NOMO-1 (cell line): ENCODE data around the gene NUDT22.

Source experiments
- DNase-seq, 2 experiments: peaks; one replicate each; lab custom pipeline; 2025; ENCODE audit not compliant: unreplicated experiment in 2 of 2; lab: John Stamatoyannopoulos, UW

The NUDT22 gene

DNA sequence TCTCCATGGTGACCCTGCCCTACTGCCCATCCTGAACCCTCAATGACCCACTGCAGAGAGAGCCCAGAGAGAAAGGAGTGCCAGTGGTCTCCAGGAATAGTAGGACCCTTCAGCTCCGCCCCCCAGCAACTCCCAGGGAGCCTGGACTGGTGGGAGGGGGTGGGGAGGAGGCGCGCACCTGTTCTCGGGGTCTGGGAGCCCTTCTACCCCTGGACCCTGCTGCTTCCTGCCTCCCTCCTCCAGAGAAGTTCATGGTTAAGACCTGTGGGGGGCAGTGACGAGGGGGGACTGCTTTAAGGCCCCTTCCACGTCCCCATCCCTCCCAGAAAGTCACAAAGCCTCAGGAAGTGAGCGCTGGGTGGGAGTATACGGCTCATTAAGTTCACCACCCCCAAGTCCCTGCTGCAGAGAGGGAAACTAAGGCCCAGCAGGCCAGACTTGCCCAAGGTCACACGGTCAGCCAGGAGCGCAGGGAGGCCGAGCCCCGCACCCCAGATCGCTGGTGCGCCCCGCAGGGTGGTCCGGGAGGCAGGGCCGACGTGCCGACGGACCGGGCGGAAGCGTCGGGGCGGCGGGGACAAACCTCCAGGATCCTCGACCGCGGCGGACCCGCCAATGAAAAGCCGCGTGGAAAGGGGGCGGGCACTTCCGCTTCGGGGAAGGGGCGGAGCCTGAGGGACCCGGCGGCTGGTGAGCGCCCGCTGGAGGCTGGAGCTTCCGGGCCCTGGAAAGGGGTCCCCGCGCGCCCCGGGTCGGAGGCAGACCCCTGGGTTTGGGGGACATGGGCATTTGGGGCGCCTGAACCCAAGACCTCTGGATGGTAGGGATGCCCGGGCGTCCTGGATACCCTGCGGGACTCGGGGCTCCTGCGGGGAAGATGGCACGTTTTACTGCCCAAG, at the start of gene NUDT22, which contains the start of gene TRPT1:
Gene NUDT22 (plus strand): TSS at position 667 of the 899 bp plus-strand sequence. CDS start 379 bp downstream, outside the sequence.
Gene TRPT1 (minus strand): TSS at position 579 of the 899 bp plus-strand sequence. CDS start 326 bp downstream, at position 253.
- peak; percentile 84 to 90 for DNase-seq

DNA sequence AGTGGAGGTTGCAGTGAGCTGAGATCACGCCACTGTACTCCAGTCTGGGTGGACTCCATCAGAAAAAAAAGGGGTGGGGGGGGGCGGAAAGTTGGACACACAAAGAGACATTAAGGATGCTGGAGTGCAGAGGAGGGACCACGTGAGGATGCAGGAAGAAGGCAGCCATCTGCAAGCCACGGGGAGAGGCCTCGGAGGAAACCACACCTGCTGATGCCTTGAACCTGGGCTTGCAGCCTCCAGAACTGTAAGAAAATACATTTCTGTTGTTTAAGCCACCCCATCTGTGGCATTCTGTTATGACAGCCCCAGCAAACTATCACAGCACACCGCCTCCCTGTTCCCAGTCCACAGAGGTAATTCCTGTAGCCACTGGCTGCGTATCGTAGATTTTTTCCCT, 49.3 kb upstream of the NUDT22 start:
- no peak for DNase-seq

DNA sequence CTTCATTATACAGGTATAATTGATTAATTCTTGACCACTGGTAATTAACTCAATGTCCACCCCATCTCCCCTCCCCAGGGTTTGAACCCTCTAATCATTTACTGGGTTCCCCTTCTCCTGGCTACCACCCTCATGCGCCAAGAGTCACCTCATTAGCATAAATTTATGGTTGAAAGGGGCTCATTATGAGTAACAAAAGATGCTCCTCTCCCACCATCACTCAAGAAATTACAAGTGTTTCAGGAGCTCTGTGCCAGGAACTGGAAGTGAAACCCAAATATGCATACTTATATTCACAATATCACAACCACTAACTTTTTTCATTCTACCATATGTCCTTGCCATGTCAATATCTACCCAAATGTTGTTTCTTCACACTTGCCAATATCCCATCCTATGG, 47.9 kb upstream of the NUDT22 start:
- DNase-seq = no peak

GRCh38 chr11:64178951-64179639, 47.0 kb upstream of the NUDT22 start:
- no peak for DNase-seq

DNA sequence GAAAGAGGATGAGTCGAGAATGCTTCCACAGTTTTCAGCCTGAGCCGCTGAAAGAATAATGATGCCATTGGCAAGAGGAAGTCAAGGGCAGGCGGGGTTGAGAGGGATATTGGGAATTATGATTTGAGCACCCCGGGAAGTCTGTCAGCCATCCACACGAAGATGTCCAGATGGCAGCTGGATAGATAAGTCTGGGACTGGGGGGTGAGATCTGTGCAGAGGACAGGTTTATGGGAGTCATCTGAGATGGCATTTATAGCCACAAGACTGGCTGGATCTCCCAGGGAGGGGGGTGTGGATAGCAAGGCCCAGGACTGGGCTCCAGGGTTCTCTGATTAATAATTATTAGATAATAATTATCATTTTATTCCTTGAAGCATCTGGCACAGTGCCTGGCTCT, 45.2 kb upstream of the NUDT22 start:
- no peak for DNase-seq

DNA sequence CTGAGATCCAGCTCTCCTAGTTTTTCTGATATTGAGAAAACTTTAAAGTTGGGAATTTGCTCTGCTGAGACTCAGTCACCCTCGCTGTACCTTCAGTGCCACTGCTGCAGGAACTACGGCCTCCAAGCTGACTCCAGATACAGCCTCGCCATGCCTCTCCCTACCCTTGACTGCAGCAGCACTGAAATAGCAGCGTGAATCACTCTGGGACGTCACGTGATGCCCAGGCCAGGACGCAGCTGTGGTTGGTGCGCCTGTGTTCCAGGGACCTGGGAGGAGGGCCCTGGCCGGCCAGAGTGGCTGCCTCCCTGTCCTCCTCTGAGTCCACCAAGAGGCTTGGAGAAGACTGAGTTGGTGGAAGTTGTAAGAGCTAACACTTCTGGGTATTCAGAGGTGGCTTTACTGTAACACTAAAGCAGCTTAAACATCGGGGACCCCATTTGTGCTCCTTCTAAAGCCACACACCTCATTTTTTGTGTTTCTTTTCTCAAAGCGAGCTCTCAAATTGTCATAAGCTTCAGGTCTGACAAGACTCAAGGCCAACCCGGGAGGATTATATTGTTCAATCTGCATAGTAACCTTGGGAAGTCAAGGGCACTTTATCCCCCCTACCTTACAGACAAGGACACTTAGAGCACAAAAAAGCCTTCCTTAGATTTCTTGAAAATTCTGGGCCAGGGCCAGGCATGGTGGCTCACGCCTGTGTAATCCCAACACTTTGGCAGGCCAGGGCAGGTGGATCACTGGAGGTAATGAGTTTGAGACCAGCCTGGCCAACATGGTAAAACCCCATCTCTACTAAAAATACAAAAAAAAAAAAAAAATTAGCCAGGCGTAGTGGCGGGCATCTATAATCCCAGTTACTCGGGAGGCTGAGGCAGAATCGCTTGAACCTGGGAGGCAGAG, 44.3 kb upstream of the NUDT22 start:
- peak; percentile 87 to 88 for DNase-seq

- no peak for DNase-seq
Measured at GRCh38 chr11:64183890-64184289, 42.2 kb upstream of the NUDT22 start.

GRCh38 chr11:64185175-64185692, 40.8 kb upstream of the NUDT22 start:
- DNase-seq = peak; percentile 43 to 59

- peak; percentile 99 to 100 for DNase-seq
Measured at GRCh38 chr11:64185693-64186491, 40.2 kb upstream of the NUDT22 start, which contains the start of gene STIP1. STIP1 (plus strand) TSS chr11:64186171; CDS start chr11:64186262, 91 bp downstream.

GRCh38 chr11:64186492-64187165, 39.4 kb upstream of the NUDT22 start:
- DNase-seq = no peak

DNA sequence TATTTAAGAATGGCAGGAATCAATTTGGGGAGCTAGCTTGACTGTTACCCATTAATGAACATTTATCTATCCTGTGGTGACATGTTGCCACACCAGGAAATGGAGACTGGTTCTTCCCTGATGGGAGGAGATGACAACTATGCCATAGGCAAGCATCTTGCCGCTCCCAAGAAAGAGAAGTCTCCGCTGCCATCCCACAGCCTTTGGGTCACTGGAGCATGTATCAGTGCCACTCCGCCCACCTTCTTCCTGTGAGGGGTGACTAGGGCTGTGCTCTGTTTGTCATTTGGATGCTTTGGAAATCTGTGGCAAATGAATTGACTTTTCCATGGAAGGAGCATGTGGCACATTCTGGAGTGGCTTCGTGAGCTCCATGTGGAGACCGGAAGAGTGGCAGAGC, 33.6 kb upstream of the NUDT22 start:
- no peak for DNase-seq

DNA sequence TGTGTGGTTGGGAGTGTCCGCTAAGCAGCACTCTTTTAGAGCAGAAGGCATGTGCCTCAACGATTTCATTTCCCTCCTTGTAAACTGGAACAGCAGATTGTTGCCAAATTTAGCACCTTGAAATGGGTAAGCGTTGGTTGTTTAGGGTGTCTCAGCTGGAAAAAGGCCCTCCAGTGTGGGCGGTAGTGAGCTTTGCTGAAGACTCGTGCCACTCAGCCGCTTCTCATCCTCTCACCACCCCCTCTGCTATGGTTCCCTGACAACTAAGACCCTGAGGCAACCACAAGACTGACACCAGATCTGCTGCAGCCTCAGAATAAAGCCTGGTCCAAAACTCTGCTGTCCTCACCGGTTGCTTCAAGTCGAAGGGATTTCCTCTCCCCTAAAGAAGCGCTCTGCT, 29.4 kb upstream of the NUDT22 start:
- no peak for DNase-seq

DNA sequence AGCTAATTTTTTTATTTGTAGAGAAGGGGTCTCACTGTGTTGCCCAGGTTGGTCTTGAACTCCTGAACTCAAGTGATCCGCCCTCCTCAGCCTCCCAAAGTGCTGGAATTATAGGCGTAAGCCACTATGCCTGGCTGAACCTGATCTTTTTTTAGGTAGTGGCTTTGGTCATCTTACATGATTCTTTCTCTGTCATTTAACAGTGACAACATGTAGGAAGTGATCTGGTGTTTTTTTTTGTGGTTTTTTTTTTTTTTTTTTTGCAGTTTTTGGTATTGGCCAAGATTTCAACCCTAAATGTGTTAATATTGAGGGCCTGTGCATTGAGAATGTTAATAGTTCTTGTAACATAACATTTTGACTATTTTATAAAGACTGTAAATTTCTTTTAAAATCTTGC, 27.6 kb upstream of the NUDT22 start:
- DNase-seq = peak in 1 of 2 experiments; percentile 22

DNA sequence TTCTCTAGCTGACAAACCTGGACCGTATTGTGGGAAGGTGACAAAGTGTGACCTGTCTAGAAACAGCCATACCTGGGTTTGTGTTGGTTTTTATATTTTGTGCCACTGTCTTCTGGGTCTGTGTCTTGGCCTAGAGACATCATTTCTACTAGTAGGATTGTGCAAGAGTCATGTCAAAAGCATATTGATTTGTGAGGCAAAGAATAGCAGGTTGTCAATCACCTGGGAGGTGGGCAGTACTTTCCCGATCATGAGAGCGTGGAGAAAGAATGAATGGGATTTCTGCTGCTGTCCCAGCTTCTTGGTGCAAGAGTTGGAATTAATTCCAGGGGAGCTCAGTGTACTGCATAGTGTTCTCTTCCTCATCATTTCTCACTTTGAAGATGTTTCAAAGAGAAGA, 24.5 kb upstream of the NUDT22 start:
- no peak for DNase-seq

DNA sequence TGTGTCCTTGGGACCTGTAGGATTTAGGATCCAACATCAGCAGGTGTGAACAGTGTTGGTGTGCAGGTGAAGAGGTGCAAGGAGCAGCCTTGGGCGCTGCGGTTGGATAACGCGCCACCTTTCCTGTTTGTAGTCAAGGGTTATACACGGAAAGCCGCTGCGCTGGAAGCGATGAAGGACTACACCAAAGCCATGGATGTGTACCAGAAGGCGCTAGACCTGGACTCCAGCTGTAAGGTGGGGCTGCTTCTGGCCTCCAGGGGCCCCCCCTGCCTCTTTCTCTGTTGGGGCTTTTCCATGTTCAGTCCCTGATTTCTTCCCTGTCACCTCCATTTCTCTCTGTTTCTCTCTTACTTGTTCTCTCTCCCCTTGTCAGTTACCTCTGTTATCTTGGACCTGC, 23.1 kb upstream of the NUDT22 start:
- no peak for DNase-seq

DNA sequence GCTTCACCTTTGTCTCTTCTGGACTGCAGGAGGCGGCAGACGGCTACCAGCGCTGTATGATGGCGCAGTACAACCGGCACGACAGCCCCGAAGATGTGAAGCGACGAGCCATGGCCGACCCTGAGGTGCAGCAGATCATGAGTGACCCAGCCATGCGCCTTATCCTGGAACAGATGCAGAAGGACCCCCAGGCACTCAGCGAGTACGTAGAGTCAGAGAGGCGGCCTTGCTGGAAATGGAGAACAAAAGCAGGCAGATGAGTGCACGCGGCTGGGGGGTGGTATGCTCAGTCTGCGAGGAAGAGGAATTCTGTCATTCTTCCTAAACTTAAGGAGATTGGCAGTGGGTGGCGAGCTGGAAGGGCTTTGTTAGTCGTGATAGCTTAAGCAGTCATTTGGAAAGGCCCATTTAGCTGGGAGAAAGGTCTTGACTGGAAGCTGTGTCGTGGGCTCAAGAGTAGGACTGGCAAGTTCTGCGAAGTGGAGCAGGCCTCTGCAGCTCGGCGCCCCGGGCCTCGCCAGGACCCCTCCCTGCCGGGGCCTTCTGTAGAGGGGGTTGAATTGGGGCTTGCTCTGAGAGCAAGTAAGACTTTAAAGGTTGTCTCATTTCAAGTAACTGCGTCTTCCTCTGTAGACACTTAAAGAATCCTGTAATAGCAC, 22.5 kb upstream of the NUDT22 start:
- DNase-seq = no peak

- no peak for DNase-seq
Measured at GRCh38 chr11:64204080-64204440, 22.0 kb upstream of the NUDT22 start.

GRCh38 chr11:64204464-64204989, 21.5 kb upstream of the NUDT22 start:
- DNase-seq = peak; percentile 71 to 76
